ENCODE results near the gene PMVK.

- TF ChIP-seq CTCF (IDR thresholded peaks at IDR 0.05) = no peak
- TF ChIP-seq POLR2A (IDR thresholded peaks at IDR 0.05) = no peak
These were observed 35.0 kb upstream of the PMVK start for GRCh38 chr1:154971341-154971998.
